GM15510 (cell line): ENCODE measurements around the gene ST3GAL5.

Source experiments
- POLR2A ChIP-seq: IDR thresholded peaks from 3 replicates; pipeline ENCODE4 v1.6.1; 2011; ENCODE audit warnings: borderline replicate concordance; ENCODE audit not compliant: insufficient read length; ENCODE audit errors: extremely low read depth

ST3GAL5 gene

DNA sequence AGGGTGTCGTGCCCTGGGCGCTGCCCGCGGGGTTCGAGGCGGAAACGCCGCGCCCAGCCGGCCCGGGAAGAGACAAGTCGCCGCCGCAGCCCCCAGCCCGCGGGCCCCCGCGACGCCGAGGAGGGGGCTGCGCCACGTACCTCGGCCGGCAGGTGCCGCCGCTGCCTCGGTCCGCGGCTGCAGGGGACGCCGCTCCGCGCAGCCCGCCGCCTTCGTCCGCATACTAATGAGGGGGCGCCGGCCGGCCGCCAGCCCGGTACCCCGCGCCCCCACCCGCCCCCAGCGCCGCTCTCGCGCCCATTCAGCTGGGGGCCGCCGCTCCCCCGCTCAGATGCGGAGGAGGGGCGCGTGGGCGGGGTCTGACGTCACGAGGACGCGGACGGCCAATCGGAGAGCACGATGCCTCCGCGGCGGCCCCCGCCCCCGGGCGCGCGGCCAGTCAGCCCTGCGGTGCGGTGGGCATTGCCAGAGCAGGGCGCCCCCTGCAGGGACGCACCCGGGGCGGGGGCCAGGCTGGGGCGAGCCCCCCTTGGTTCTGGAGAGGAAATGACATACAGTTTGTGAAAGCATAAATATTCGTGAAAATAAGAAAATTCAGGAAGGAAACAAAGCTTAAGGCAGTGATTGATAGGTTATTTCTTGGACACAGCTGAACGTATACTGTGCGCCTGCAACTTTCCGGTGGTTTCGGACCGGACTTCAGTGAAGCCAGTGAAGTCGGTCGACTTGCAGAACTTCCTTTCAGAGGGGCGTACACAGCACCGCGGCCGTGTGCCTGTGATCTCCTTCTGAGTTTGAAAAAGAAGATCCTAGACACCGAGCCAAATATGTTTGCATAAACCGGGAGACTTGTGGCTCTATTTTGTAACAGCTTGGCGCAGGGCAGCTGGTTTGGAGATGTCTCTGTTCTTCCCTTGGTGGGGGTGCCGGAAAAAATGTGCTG is at the start of gene ST3GAL5:
TSS of gene ST3GAL5 (minus strand) at position 307 of the 943 bp plus-strand sequence. CDS start at position 222, 85 bp downstream.
- no peak for TF ChIP-seq POLR2A

DNA sequence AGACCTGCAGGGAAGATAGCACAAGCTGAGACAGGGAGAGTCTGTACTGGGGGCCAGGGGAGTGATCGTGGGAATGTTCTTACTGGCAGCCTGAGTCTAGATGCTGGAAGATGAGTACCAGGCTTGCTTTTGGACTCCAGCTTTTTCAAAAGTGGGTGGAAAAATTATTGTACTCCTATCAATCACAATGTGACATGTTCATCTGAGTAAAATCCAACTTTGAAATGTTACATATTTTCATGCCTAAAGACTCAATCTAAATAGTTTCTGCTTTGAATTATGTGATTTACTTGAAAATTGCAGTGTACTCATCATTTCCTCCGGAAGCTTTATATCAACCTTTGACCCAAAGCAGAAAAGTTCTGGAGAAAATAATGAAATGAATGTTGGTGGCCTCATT is 49.7 kb upstream of the ST3GAL5 start:
- TF ChIP-seq POLR2A, result no peak

DNA sequence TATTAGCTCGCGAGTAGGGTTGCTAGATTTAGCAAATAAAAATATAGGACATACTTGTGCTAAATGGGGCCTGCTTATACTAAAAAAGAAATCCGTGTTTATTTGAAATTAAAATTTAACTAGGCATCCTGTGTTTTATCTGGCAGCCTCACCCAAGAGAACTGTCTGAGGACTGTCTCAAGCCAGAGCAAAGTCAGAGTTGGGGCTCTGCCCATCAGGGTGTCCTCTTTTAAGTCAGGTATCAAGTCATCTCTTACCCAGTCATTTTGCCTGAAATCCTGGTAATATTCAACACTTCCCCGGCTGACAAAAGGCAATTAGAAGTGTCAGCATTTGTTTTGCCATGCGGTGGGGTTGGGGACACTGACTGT is 48.3 kb upstream of the ST3GAL5 start:
- no peak for TF ChIP-seq POLR2A

DNA sequence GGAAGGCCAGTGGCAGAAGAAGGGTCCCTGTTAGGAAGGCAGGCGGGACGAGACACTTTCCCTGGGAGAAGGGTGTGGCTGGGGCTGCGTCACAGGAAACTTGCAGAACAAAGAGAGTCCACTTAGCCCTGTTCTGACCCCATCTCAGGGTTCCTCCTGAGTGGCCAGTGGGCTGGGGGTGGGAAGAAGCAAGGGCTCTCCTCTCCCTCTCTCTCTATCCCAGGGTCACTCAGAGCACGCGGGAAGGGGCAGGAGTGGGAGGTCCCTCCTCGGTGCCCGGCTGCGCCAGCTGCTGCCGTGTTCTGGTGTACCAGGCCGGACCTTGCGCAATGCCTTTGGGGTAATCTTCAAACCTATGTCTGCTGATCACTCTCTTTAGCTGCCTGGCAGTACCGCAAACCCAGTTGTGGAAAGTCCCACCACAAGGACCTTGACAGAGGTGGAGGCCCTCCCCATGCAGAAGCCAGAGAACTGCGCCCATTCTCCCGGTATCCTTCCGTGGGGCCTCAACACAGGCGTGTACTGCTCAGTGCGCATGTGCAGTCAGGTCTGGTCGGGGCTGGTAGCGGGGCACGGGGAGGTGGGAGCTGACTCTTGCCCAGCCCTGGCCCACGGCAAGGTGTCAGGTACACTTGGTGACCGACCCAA is 47.8 kb upstream of the ST3GAL5 start:
- TF ChIP-seq POLR2A, result no peak

DNA sequence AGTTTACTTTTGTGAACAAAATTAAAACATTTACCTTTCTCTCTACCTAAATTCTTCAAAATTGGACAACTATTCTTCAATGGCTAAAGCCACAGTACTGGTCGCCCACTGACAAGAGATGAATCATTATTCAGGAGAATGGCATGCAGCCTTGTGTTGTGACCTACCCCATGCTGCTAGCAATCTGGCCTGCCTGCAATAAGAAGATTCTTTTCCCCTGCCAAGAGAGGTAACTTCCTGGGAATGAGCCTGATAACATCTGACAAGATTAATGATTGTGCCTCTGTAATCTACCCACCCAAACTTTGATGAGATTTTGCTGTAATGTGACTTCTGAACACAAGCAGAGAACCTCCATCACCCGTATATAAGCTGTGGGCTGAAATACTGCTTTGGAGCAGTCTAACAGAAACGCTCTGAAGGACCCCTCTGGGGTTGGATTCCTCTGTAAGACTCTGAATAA is 47.0 kb upstream of the ST3GAL5 start:
- no peak for TF ChIP-seq POLR2A

DNA sequence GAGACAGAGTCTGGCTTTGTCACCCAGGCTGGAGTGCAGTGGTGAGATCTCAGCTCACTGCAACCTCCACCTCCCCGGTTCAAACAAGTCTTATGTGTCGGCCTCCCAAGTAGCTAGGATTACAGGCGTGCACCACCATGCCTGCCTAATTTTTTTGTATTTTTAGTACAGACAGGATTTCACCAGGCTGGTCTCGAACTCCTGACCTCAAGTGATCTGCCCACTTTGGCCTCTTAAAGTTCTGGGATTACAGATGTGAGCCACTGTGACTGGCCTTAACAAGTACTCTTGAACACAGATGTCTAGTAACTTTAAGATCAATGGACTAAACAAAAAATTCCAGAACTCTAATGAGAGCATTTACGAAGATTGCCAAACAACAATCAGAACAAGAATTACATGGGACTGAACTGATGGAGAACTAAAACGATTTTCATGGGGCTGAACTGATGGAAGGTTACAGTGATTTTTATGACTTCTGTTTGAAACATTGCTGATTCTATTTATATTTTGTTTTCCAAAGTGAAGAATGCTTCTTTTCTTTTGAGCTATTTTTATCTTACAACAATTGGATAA is 46.5 kb upstream of the ST3GAL5 start:
- TF ChIP-seq POLR2A, result no peak

DNA sequence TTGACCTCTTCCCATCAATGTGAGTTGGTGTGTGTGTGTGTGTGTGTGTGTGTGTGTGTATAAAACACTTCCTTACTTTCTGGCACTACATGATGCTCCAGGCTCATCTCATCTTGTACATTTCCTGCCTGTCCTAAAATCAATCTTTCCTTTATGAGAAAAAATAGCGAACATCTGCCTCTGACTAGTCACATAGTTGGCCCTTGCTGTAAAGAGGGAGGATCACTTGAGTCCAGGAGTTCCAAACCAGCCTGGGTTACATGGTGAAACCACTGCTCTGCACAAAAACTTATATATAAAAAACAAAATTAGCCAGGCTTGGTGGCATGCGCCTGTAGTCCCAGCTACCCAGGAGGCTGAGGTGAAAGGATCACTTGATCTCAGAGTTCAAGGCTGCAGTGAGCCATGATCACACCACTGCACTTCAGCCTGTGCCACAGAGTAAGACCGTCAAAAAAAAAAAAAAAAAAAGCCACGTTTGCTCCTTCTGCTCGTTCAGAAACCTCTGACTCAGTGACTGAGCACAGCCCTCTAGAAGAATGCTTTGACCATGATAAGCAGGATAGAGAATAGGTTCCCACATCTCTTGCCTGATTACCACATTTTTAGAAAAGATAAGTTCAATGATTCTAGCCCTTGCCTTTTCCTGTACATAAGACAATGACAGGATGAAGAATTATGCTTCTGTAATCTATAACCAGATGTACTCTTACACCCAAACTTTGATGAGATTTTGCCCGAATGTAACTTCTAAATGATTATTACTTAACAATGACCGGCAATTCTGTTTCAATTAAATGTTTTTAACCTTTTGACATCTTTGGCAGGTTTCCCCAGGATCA is 45.2 kb upstream of the ST3GAL5 start:
- no peak for TF ChIP-seq POLR2A

DNA sequence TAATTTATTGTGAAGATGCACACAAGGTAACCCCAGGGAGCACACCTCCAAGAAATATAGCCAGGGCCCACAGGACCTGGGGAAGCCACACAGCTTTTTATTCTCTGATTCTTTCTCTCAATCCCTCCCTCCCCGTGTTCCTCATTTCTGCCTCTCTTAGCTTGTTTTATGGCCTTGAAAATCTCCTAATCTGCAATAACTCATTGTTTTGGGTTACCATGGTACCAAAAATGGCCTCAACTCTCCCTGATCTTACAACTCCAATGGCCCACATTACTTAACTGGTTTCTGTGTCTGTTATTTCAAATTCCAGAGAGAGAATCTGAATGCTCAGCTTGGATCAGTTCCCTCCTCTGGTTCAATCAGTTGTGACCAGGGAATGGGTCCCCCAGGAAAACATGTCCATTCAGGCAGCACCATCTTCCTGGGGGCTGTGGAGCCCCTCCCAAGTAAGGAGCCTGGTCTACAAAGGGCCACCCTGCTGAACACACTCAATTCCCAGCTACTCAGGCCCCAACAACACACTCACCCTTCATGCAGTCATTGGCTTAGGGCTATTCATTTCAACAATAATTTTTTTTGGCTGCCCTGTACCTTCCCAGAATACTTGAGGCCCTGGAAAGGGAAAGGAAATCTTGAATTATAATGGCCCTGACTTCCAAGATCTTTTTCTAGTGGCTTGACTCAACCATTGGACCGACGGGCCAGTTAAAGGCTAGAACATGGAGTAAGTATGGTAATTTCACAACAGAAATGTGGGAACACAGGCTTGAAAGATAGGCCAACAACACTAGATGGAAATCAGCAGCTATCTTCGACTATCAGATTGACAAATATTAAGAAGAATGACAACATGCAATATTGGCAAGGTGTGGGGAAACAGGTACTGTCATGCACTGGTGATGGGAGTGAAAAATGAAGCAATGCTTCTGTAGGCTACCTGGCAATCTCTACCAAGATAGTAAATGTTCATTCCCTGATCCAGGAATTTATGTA is 41.6 kb upstream of the ST3GAL5 start:
- TF ChIP-seq POLR2A, result no peak

DNA sequence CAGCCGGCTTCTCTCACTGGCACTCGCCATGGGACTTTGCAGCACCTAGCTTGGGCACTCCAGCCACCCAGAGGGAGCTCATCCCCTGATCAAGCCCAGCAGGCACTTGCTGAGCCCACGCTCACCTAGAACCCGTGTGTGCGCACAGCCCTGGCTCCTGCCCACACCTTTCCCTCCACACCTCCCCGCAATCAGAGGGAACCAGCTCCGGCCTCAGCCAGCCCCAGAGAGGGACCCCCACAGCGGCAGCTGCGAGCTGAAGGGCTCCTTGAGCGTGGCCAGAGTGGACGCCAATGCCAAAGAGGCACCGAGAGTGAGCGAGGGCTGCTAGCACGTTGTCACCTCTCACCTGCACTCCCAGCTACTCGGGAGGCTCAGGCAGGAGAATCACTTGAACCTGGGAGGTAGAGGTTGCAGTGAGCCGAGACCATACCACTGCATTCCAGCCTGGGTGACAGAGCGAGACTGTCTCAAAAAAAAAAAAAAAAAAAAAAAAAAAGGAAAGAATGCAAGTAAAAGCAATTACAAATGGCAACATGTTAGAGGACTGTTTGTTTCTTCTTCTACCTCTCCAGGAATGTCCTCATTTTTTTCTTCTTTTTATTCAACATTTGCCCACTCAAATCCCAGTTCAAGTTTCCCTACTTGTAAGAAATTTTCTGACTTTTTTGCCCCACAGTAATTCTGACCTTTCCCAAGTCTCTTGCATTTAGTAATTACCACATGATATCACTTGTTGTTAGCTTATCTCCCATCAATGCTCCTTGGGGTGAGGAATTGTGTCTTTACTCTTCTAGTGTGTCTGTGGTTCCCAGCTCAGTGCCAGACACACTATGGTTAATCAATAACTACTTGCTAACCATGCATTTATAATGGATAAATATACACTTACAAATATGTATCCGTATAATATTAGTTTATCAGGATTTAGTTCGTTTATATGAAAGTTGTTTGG is 40.6 kb upstream of the ST3GAL5 start:
- TF ChIP-seq POLR2A, result no peak

DNA sequence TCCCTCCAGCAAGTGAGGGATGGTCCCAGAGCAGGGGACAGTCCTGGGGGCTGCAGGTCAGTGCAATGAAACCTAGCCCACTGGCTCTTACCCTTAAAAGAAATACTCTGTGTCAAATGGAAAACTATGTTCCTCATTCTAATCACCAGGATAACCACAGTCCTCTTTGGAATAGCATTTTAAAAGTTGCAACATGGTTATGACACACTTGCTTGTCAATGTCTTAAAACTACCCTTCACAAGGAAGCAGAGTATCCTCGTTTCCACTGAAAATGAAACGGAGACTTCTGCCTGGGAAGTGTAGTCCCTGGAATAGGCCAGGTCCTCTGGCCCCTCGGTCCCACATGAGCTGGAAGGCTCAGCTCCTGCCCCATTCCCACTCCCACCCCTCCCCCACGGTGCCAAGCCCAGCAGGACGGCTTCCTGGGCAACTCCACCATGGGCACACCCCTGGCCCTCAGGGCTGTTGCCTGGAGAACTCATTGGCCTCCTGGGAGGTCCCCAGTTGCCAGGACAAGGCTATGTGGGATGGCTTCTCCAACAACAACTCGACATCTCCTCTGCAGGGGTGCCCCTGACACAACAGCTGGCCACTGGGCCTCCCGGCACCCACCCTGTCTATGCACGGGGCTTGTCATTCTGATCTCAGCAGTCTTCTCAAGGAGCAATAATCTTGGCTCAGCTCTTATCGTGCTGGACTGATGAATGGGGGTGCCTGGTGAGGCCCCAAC is 38.3 kb upstream of the ST3GAL5 start:
- TF ChIP-seq POLR2A, result no peak

DNA sequence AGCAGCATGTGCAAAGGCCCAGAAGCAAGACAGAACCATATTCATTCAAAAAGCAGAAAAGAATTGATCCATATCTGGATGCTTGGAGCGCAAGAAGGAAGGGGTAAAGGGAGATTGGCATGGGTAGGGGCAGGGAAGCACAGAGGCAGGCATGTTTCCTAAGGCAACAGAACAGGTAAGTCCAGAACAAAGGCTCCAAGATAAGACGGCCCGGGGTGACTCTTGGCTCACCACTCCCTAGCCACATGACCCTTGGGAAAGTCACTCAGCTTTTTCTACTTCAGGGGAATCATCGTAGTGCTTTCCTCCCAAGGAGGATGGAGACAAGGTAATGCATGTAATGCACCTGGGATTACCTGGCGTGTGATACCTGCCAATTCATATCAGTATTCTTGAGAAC is 37.7 kb upstream of the ST3GAL5 start:
- no peak for TF ChIP-seq POLR2A

DNA sequence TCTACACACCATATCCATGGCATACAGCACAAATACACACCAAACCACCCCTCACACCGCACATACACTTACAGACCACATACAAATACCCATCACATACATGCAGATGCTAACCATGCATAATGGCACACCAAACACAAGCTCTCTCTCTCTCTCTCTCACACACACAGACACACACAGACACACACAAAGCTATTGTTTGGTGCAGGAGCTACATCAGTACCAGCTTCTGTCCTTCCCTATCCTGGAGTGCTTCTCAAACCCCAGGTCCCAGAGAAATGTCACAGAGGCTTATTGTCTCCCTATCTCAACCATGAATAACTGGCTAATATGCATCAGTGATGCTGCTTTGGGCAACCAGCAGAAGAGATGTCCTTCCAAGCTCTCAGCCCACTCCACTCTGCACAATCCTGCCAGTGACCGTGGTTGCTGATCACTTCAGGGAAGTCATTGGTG is 36.5 kb upstream of the ST3GAL5 start:
- no peak for TF ChIP-seq POLR2A
